Bronchus fibroblast of lung (primary cell): Measurements from ENCODE around the gene PRR23C. TPM values are rescaled to one million over a fixed set of nuclear protein-coding genes. Genes with fewer than 3 reads are reported as not detected.

Source experiments
- total RNA-seq: library from RNA; depleted of rRNA; stranded (reverse); fragments of >200 nt; gene quantifications from 2 replicates; pipeline ENCODE4 v1.2.3, GENCODE V29; 2015

Gene PRR23C
- total RNA-seq, result not detected in 2 replicates

DNA sequence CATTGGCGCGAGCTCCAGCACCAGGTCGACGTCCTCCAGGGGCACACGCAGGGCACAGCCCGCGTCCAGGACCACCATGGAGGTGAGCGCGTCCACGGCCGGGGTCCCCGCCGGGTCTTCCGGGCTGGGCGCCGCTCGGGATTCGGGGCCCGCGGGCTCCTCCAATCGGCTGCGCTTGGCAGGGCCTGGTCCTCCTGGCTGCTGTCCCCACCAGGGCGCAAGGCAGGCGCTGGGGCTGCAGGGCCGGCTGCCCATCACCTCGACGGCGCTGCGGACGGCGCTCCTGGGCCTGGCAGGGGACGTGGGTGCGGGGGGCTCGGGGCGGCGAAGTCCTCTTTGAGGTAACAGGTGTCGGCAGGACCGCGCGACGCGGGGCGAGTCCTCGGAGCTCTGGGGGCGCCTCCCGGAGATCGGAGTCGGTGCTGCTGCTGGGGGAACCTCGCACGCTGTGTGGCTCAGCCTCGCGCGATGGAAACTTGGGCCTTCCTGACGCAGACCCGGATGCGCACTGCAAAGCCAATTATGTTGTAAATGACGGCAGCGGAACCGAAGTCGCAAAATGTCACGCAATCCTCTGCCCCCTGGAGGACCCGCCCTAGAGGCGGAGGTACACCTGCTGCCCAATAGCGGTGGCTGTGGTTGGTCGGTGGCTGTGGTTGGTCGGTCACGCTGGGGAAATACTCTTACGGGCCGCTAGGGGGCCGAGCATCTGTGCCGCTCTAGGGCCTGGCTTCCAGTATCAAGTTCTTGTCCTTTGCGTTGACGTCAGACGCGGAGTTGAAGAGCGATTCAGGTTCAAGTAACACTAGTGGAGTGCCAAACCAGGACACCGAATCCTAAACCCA, at the start of gene PRR23C:
Gene PRR23C, minus strand, starts transcription at position 527 of the 845 bp plus-strand sequence. Its CDS starts 272 bp downstream, at position 255.

DNA sequence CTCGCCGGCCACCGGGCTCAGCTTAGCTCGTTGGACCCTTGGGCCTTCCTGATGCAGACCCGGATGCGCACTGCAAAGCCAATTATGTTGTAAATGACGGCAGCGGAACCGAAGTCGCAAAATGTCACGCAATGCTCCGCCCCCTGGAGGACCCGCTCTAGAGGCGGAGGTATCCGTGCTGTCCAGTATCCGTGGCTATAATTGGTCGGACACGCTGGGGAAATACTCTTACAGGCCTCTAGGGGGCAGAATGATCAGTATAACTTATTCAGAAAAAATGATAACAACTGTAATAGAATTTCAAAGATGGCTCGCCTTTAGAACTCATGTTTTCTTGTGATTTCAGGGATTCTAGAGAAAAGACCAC, 23.8 kb downstream of the PRR23C start, which contains the start of gene PRR23B:
Gene PRR23B, minus strand, starts transcription at position 59 of the 367 bp plus-strand sequence. CDS start 265 bp downstream, outside the sequence.

GRCh38 chr3:139006051-139006716, 38.5 kb downstream of the PRR23C start, which contains the start of gene PRR23A:
TSS of gene PRR23A (minus strand) at chr3:139006268. CDS start at chr3:139006268, 0 bp downstream.

Other genes with a start within 250 kb of the PRR23C start
- gene PIK3CB, start 210.0 kb downstream of the PRR23C start, total RNA-seq, result 4.3 and 5.0 TPM in 2 replicates
- under 0.01 and 0.17 TPM in 2 replicates for gene FOXL2, start 97.8 kb downstream of the PRR23C start, total RNA-seq
- gene FOXL2NB, start 97.7 kb downstream of the PRR23C start, total RNA-seq, result not detected in 2 replicates
- not detected in 2 replicates for gene PRR23A, start 38.6 kb downstream of the PRR23C start, total RNA-seq
- not detected in 2 replicates for gene PRR23B, start 24.0 kb downstream of the PRR23C start, total RNA-seq